H1 (cell line): ENCODE data around the gene EIF4EBP3. TPM values are rescaled to one million over a fixed set of nuclear protein-coding genes. Genes with fewer than 3 reads are reported as not detected.

Source experiments
- CTCF ChIA-PET: fragments of 300-600 bp; sonication (Branson Sonifier 250); formaldehyde crosslinking; loops from one replicate; lab custom pipeline; 2021; ENCODE audit not compliant: partially characterized antibody; lab: Charles Lee
- POLR2A ChIA-PET: fragments of 300-600 bp; sonication (Branson Sonifier 250); formaldehyde crosslinking; loops from one replicate; lab custom pipeline; 2021; ENCODE audit warnings: inconsistent platforms; ENCODE audit not compliant: partially characterized antibody; lab: Charles Lee
- DNase-seq, 2 experiments: peaks; one replicate each; pipeline versions ENCODE4 v3.0.0 to v3.0.0-alpha.2; 2010 to 2022; ENCODE audit warnings: low spot score in 2 of 2, low read depth in 1 of 2, mixed read lengths in 1 of 2
- FAIRE-seq: peaks from 2 replicates; lab custom pipeline; 2011; peaks lifted over from hg19 to GRCh38; lab: Jason Lieb, UNC
- H2AFZ ChIP-seq: 2 replicates; pipeline ENCODE4 v1.8.1; 2012; ENCODE audit warnings: low read length, inconsistent platforms
- H2AK5ac ChIP-seq: 2 replicates; pipeline ENCODE4 v1.6.1; 2013; ENCODE audit warnings: low read depth, low read length
- H2BK120ac ChIP-seq: replicated peaks from 2 replicates; pipeline ENCODE3; 2013; ENCODE audit warnings: low read depth, low read length, inconsistent platforms
- H2BK12ac ChIP-seq: 2 replicates; pipeline ENCODE4 v1.6.1; 2013; ENCODE audit warnings: low read depth, low read length
- H2BK15ac ChIP-seq: 2 replicates; pipeline ENCODE4 v1.6.1; 2013; ENCODE audit warnings: low read length
- H2BK20ac ChIP-seq: 2 replicates; pipeline ENCODE4 v1.6.1; 2013; ENCODE audit warnings: low read length
- H2BK5ac ChIP-seq: 2 replicates; pipeline ENCODE4 v1.6.1; 2013; ENCODE audit warnings: low read depth, low read length
- H3K14ac ChIP-seq: 2 replicates; pipeline ENCODE4 v1.6.1; 2013; ENCODE audit warnings: inconsistent platforms; ENCODE audit not compliant: insufficient read length
- H3K18ac ChIP-seq: 2 replicates; pipeline ENCODE4 v1.6.1; 2013; ENCODE audit warnings: low read length; ENCODE audit errors: extremely low read depth
- H3K23ac ChIP-seq: 2 replicates; pipeline ENCODE4 v1.6.1; 2013; ENCODE audit warnings: inconsistent platforms; ENCODE audit not compliant: insufficient read length
- H3K23me2 ChIP-seq: 2 replicates; pipeline ENCODE4 v1.6.1; 2013; ENCODE audit warnings: low read depth, low read length
- H3K27ac ChIP-seq: 2 replicates; pipeline ENCODE4 v1.6.1; 2011; ENCODE audit warnings: low read depth, low read length, inconsistent platforms
- H3K27me3 ChIP-seq, 4 experiments: replicated peaks in 1 of 4; 1 replicate in 1 of 4; 2 replicates in 3 of 4; pipeline versions ENCODE4 v1.6.1 to v1.8.1; 2011 to 2013; ENCODE audit warnings: low read length in 3 of 4, mild to moderate bottlenecking in 3 of 4, inconsistent platforms in 2 of 4, mixed read lengths in 2 of 4, moderate library complexity in 1 of 4; ENCODE audit not compliant: control insufficient read depth in 3 of 4, insufficient read depth in 3 of 4; ENCODE audit errors: extremely low read depth in 1 of 4
- H3K36me3 ChIP-seq, 4 experiments: 2 replicates each; pipeline versions ENCODE4 v1.6.1 to v1.8.1; 2011 to 2013; ENCODE audit warnings: mild to moderate bottlenecking in 4 of 4, low read length in 3 of 4, moderate library complexity in 2 of 4, control low read depth in 1 of 4, inconsistent platforms in 1 of 4; ENCODE audit not compliant: insufficient read depth in 4 of 4, control insufficient read depth in 2 of 4
- H3K4ac ChIP-seq: replicated peaks from 2 replicates; pipeline ENCODE3; 2013; ENCODE audit warnings: low read length, low read depth, mixed read lengths, inconsistent platforms; ENCODE audit not compliant: insufficient read length
- H3K4me1 ChIP-seq, 4 experiments: replicated peaks in 1 of 4; 1 replicate in 1 of 4; 2 replicates in 3 of 4; pipeline versions ENCODE4 v1.6.1 to v1.8.1; 2011 to 2013; ENCODE audit warnings: low read length in 3 of 4, inconsistent platforms in 2 of 4, mixed read lengths in 1 of 4; ENCODE audit not compliant: insufficient read depth in 4 of 4, control insufficient read depth in 3 of 4
- H3K4me2 ChIP-seq, 2 experiments: 2 replicates each; pipeline versions ENCODE4 v1.6.1 to v1.8.1; 2011 to 2013; ENCODE audit warnings: low read depth in 2 of 2, low read length in 2 of 2, control low read depth in 1 of 2, inconsistent platforms in 1 of 2, mild to moderate bottlenecking in 1 of 2; ENCODE audit not compliant: insufficient read depth in 1 of 2
- H3K4me3 ChIP-seq, 4 experiments: fragments of 200-600, 300-600 bp in 1 of 4; sonication (generic), shearing (Covaris generic), sonication (Bioruptor Twin) in 1 of 4; 2 replicates each; pipeline versions ENCODE4 v1.5.1 to v1.8.1; 2011 to 2016; ENCODE audit warnings: low read length in 4 of 4, low read depth in 3 of 4, control low read depth in 2 of 4, inconsistent platforms in 2 of 4, mild to moderate bottlenecking in 2 of 4, mixed read lengths in 1 of 4, moderate library complexity in 1 of 4; ENCODE audit not compliant: insufficient read depth in 2 of 4; ENCODE audit errors: extremely low read depth in 1 of 4
- H3K56ac ChIP-seq: replicated peaks from 2 replicates; pipeline ENCODE3; 2013; ENCODE audit warnings: low read depth, mild to moderate bottlenecking, mixed read lengths, low read length, inconsistent platforms; ENCODE audit not compliant: insufficient read length
- H3K79me1 ChIP-seq: 2 replicates; pipeline ENCODE4 v1.6.1; 2013; ENCODE audit warnings: low read depth, low read length, control low read depth
- H3K79me2 ChIP-seq, 2 experiments: 2 replicates each; pipeline versions ENCODE4 v1.6.1 to v1.8.1; 2012 to 2013; ENCODE audit warnings: low read length in 2 of 2, mild to moderate bottlenecking in 2 of 2, inconsistent platforms in 1 of 2; ENCODE audit not compliant: insufficient read depth in 2 of 2, control insufficient read depth in 1 of 2
- H3K9ac ChIP-seq, 4 experiments: replicated peaks in 1 of 4; 1 replicate in 1 of 4; 2 replicates in 3 of 4; pipeline versions ENCODE4 v1.6.1 to v1.8.1; 2011 to 2013; ENCODE audit warnings: low read depth in 3 of 4, low read length in 3 of 4, control low read depth in 2 of 4, mild to moderate bottlenecking in 2 of 4, moderate library complexity in 2 of 4, inconsistent platforms in 1 of 4; ENCODE audit errors: extremely low read depth in 1 of 4
- H3K9me3 ChIP-seq, 2 experiments: 2 replicates each; pipeline versions ENCODE4 v1.6.1 to v1.8.1; 2012 to 2013; ENCODE audit warnings: mild to moderate bottlenecking in 2 of 2, moderate library complexity in 2 of 2, control low read depth in 1 of 2, inconsistent platforms in 1 of 2, low read depth in 1 of 2, low read length in 1 of 2, mixed read lengths in 1 of 2; ENCODE audit not compliant: insufficient read depth in 2 of 2
- H4K20me1 ChIP-seq, 2 experiments: replicated peaks in 1 of 2; 2 replicates each; pipeline versions ENCODE3 to v1.8.1; 2011 to 2013; ENCODE audit warnings: inconsistent platforms in 2 of 2, low read length in 2 of 2, mild to moderate bottlenecking in 1 of 2; ENCODE audit not compliant: insufficient read depth in 2 of 2, control insufficient read depth in 1 of 2
- H4K5ac ChIP-seq: 2 replicates; pipeline ENCODE4 v1.6.1; 2013; ENCODE audit warnings: low read length, low read depth, mixed read lengths, inconsistent platforms; ENCODE audit not compliant: insufficient read length
- H4K8ac ChIP-seq: 2 replicates; pipeline ENCODE4 v1.8.0; 2013; ENCODE audit warnings: mild to moderate bottlenecking, moderate library complexity, low read length, inconsistent platforms; ENCODE audit not compliant: insufficient read depth; ENCODE audit errors: extremely low read depth
- H4K91ac ChIP-seq: replicated peaks from 2 replicates; pipeline ENCODE3; 2013; ENCODE audit warnings: low read length, mixed read lengths, inconsistent platforms; ENCODE audit not compliant: insufficient read length
- ASH2L ChIP-seq: fragments of 200-600, 300-600 bp; sonication (generic); IDR thresholded peaks from one replicate; pipeline ENCODE4 v1.7.1; 2017; ENCODE audit warnings: low read length
- ATF2 ChIP-seq: IDR thresholded peaks from 2 replicates; pipeline ENCODE4 v1.6.1; 2012; ENCODE audit warnings: low read length, inconsistent platforms
- ATF3 ChIP-seq: IDR thresholded peaks from 2 replicates; pipeline ENCODE4 v1.6.1; 2011; ENCODE audit warnings: low read depth, mild to moderate bottlenecking, low read length; ENCODE audit not compliant: insufficient read depth
- BCL11A ChIP-seq, 2 experiments: IDR thresholded peaks; one replicate each; pipeline ENCODE4 v1.6.1; 2011; ENCODE audit warnings: low read depth in 2 of 2, low read length in 2 of 2, mild to moderate bottlenecking in 2 of 2
- CHD2 ChIP-seq: IDR thresholded peaks from 2 replicates; pipeline ENCODE4 v1.6.1; 2012; ENCODE audit warnings: low read length, improper control_type of control experiment
- KDM1A ChIP-seq: fragments of 200-600, 300-600 bp; sonication (generic); IDR thresholded peaks from 2 replicates; pipeline ENCODE4 v1.7.1; 2016; ENCODE audit warnings: mild to moderate bottlenecking, low read length, borderline replicate concordance
- MAFK ChIP-seq: IDR thresholded peaks from 2 replicates; pipeline ENCODE4 v1.6.1; 2012; ENCODE audit warnings: low read depth, mild to moderate bottlenecking, improper control_type of control experiment, low read length
- RFX5 ChIP-seq: IDR thresholded peaks from 2 replicates; pipeline ENCODE4 v1.6.1; 2011; ENCODE audit warnings: low read depth, low read length, improper control_type of control experiment, borderline replicate concordance
- RXRA ChIP-seq: IDR thresholded peaks from 2 replicates; pipeline ENCODE4 v1.6.1; 2011; ENCODE audit warnings: low read depth, mild to moderate bottlenecking, low read length, moderate library complexity; ENCODE audit not compliant: insufficient read depth
- SP1 ChIP-seq: IDR thresholded peaks from 2 replicates; pipeline ENCODE4 v1.6.1; 2011; ENCODE audit warnings: low read depth, low read length
- TBP ChIP-seq: IDR thresholded peaks from 2 replicates; pipeline ENCODE4 v1.6.1; 2011; ENCODE audit warnings: low read depth, low read length, improper control_type of control experiment
- ZNF274 ChIP-seq: IDR thresholded peaks from 2 replicates; pipeline ENCODE4 v1.7.0; 2012; ENCODE audit warnings: low read length, borderline replicate concordance; ENCODE audit errors: extremely low read depth
- WGBS, 2 experiments: shearing (Covaris generic) in 1 of 2; methylation state at CpG; one replicate each; pipeline versions ENCODE4 v1.1.6 to v1.1.7; 2013 to 2015; ENCODE audit warnings: low lambda C conversion rate in 2 of 2, mixed read lengths in 2 of 2, inconsistent platforms in 1 of 2, low coverage in 1 of 2, missing lambda C conversion rate in 1 of 2; ENCODE audit not compliant: insufficient replicate concordance in 2 of 2, insufficient coverage in 1 of 2, insufficient read length in 1 of 2; ENCODE audit errors: extremely low coverage in 1 of 2, missing lambda C conversion rate in 1 of 2; 5-methylcytosine and 5-hydroxymethylcytosine counted together
- polyA plus RNA-seq, 7 experiments: library from polyadenylated mRNA; depleted of rRNA in 3 of 7; stranded (reverse) in 5 of 7; unstranded in 2 of 7; fragments of >200 nt in 5 of 7; fragments of 200-250 nt in 2 of 7; gene quantifications; 1 replicate in 5 of 7; 2 replicates in 1 of 7; 4 replicates in 1 of 7; pipeline versions ENCODE4 v1.2.1 to v1.2.3, GENCODE V29; 2011 to 2013; ENCODE audit warnings: missing spikeins in 2 of 7, mixed read lengths in 2 of 7
- total RNA-seq: library from RNA; stranded (reverse); fragmentation: NEBNext Ultra II Directional; extraction: Animal tissue kit (Norgen Biotek cat#: 25700); gene quantifications from 2 replicates; pipeline ENCODE4 v1.2.1, GENCODE V29; 2021

EIF4EBP3 gene
- total and polyA plus RNA-seq, 2 of the 8 experiments (the other 6 are each of a cell fraction or from before 2014, with no cell fraction given) = 11.1 to 11.7 TPM

- Histone ChIP-seq H4K5ac (no peak overlapping the region), H3K36me3 (peaks cover 13 to 50% (median 37%) of the 10 kb centered on the region in 4 experiments), H2BK15ac (no peak overlapping the region), H3K14ac (no peak overlapping the region), H2BK12ac (no peak overlapping the region), H3K23me2 (peaks cover 3% of the 10 kb centered on the region), H3K56ac (no peak overlapping the region), H2BK20ac (no peak overlapping the region), H3K9ac (no peak overlapping the region), H3K4ac (no peak overlapping the region), H2BK5ac (no peak overlapping the region), H3K4me2 (no peak overlapping the region), H4K91ac (no peak overlapping the region), H3K27ac (no peak overlapping the region), H4K8ac (no peak overlapping the region), H3K23ac (no peak overlapping the region), H3K9me3 (no peaks in the 10 kb centered on the region), H2AK5ac (no peak overlapping the region), H3K4me1 (peaks cover 0 to 7% (median 3%) of the 10 kb centered on the region in 4 experiments; a peak in 4 of 7 replicates), H2AFZ (no peak overlapping the region), H3K79me1 (no peaks in the 10 kb centered on the region), H3K18ac (no peak overlapping the region), H3K79me2 (no peaks in the 10 kb centered on the region), H3K27me3 (no peaks in the 10 kb centered on the region), H3K4me3 (no peak overlapping the region), H4K20me1 (no peaks in the 10 kb centered on the region), H2BK120ac (no peak overlapping the region)
- CTCF ChIA-PET = interaction anchor here (0.6 to 0.8 kb wide), 3 partner anchors 13 to 909 kb away, joined by 3 to 5 read pairs (median 3); partner anchors contain the start of genes IK and NDUFA2
- POLR2A ChIA-PET = interaction anchor here (8.8 to 14.4 kb wide), 2 partner anchors 16 to 102 kb away, joined by 78 to 191 read pairs; partner anchors contain the start of genes APBB3, IK, NDUFA2 and SLC35A4
- no peak for FAIRE-seq
- WGBS, 2 experiments = 83% methylated on average over 3 of the region's 5 CpGs; no CpG with 5 or more reads in 1 of the 2 experiments
- DNase-seq = no peak
- TF ChIP-seq MAFK (no peak), CHD2 (no peak), ZNF274 (no peak), ATF2 (no peak), TBP (no peak), RFX5 (no peak), BCL11A (IDR thresholded peaks at IDR 0.05; ENCODE audit: low read depth in 2 of 2, low read length in 2 of 2) (no peak), SP1 (no peak), ASH2L (no peak), RXRA (no peak), ATF3 (no peak), KDM1A (no peak)
Observed at GRCh38 chr5:140542972-140543371, 4.5 kb upstream of the EIF4EBP3 start.
